Kidney (tissue), 14 donors: ENCODE data around the gene SLFN12L. TPM values are rescaled to one million over a fixed set of nuclear protein-coding genes. Genes with fewer than 3 reads are reported as not detected.
A peak's percentile ranks its signal among the peaks of the same experiment; 100 is the strongest.
"Not testable (repeated sequence)": the region's sequence is repeated elsewhere in the genome, so short reads cannot be mapped to it uniquely, and the experiment has no call there.

Experiments used
- DNase-seq, 5 donors: peaks; one replicate each; pipeline ENCODE4 v3.0.0-alpha.2; 2013 to 2020
- FAIRE-seq: peaks from 2 replicates; lab custom pipeline; 2012; peaks lifted over from hg19 to GRCh38; lab: Jason Lieb, UNC
- H3K27ac ChIP-seq, 2 donors: one replicate each; pipeline ENCODE4 v1.7.0; 2013; ENCODE audit warnings: low read depth in 2 of 2, low read length in 2 of 2, inconsistent platforms in 1 of 2
- H3K27me3 ChIP-seq: one replicate; pipeline ENCODE4 v1.7.1; 2013; ENCODE audit warnings: low read length, inconsistent platforms; ENCODE audit not compliant: control insufficient read depth, insufficient read depth
- H3K36me3 ChIP-seq, 3 donors: one replicate each; pipeline versions ENCODE4 v1.7.0 to v1.7.1; 2013; ENCODE audit warnings: low read length in 3 of 3, control low read depth in 1 of 3, inconsistent platforms in 1 of 3; ENCODE audit not compliant: insufficient read depth in 3 of 3, control insufficient read depth in 2 of 3
- H3K4me1 ChIP-seq, 3 donors: one replicate each; pipeline versions ENCODE4 v1.7.0 to v1.7.1; 2013; ENCODE audit warnings: low read length in 3 of 3, inconsistent platforms in 1 of 3, low read depth in 1 of 3; ENCODE audit not compliant: control insufficient read depth in 2 of 3, insufficient read depth in 2 of 3
- H3K4me3 ChIP-seq, 3 donors: one replicate each; pipeline versions ENCODE4 v1.7.0 to v1.8.1; 2013; ENCODE audit warnings: low read length in 3 of 3, control low read depth in 1 of 3, inconsistent platforms in 1 of 3
- H3K9ac ChIP-seq, 3 donors: one replicate each; pipeline versions ENCODE4 v1.7.0 to v1.7.1; 2013; ENCODE audit warnings: low read length in 3 of 3, control low read depth in 1 of 3, inconsistent platforms in 1 of 3
- H3K9me3 ChIP-seq, 3 donors: one replicate each; pipeline versions ENCODE4 v1.7.0 to v1.7.1; 2013; ENCODE audit warnings: low read length in 3 of 3, control low read depth in 1 of 3, inconsistent platforms in 1 of 3; ENCODE audit not compliant: control insufficient read depth in 2 of 3, insufficient read depth in 1 of 3
- intact Hi-C: fragments of 100-400 bp; cut with DNase I; formaldehyde crosslinking; loops from one replicate; pipeline ENCODE4 v1.11.1; 2022
- polyA plus RNA-seq: library from polyadenylated mRNA; stranded (reverse); fragments of 350-450 nt; fragmentation: Illumina TruSeq; extraction: RNeasy Lipid Tissue Mini Kit (QIAGEN cat#74804); gene quantifications from one replicate; pipeline ENCODE4 v1.2.3, GENCODE V29; 2014; ENCODE audit warnings: low read depth, low replicate concordance; ENCODE audit not compliant: insufficient read depth
- total RNA-seq: library from RNA; stranded (reverse); fragmentation: NEBNext Ultra II Directional; extraction: Animal tissue kit (Norgen Biotek cat#: 25700); gene quantifications from one replicate; pipeline ENCODE4 v1.2.1, GENCODE V29; 2021
- TF ChIP-seq, protein P1 (sequence below): IDR thresholded peaks from 3 replicates; pipeline ENCODE4 v1.5.1; 2012; ENCODE audit warnings: mild to moderate bottlenecking, moderate library complexity, borderline replicate concordance; ENCODE audit not compliant: insufficient read depth; ENCODE audit errors: extremely low read depth
- donor health status: control.
- donor health status: control.
- donor health status: control.
- donor health status: control.
- donor health status: control.
- donor health status: DM: yes; HTN: yes; CAD: no.
- donor health status: Normal renal cell carcinoma (clear cell type).

The SLFN12L gene
- total and polyA plus RNA-seq, 2 donors from 2014 or later, result 0.62 to 6.2 TPM

DNA sequence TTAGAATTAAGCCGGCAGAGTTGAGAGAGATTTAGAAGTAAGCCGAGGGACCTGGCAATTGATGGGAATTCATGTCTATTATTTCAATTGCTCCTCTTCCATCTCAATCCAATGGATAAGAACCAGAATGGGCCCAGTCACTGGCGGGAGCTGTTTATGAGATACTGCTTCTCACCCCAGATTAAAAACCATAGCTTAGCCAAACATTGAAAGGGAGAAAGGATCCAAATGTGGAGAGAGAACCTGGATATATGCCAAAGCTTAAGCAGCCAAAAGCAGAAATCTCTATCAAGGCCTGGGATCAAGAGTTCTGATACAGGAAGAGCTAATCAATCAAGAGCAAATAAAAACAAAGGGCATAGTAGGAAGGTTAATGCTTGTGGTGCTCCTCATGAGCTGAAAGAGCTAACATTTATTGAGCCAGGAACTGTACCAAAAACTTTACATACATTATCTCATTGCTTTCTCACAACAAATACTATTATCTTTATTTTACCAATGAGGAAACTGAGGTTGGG, 2.8 kb downstream of the SLFN12L start:
- H3K27me3 ChIP-seq, result no peaks in the 10 kb centered on the region
- H3K27ac ChIP-seq, result no peak overlapping the region
- H3K4me3 ChIP-seq, result no peak overlapping the region
- intact Hi-C loops, result loop anchor here (5.0 kb wide), 1 partner anchor 222 kb away; no protein-coding TSS in a partner anchor
- no peak for FAIRE-seq
- H3K36me3 ChIP-seq, result no peaks in the 10 kb centered on the region
- H3K9me3 ChIP-seq, result no peaks in the 10 kb centered on the region
- no peak for DNase-seq
- H3K9ac ChIP-seq, result no peak overlapping the region
- no peaks in the 10 kb centered on the region for H3K4me1 ChIP-seq
- TF ChIP-seq, protein P1, sequence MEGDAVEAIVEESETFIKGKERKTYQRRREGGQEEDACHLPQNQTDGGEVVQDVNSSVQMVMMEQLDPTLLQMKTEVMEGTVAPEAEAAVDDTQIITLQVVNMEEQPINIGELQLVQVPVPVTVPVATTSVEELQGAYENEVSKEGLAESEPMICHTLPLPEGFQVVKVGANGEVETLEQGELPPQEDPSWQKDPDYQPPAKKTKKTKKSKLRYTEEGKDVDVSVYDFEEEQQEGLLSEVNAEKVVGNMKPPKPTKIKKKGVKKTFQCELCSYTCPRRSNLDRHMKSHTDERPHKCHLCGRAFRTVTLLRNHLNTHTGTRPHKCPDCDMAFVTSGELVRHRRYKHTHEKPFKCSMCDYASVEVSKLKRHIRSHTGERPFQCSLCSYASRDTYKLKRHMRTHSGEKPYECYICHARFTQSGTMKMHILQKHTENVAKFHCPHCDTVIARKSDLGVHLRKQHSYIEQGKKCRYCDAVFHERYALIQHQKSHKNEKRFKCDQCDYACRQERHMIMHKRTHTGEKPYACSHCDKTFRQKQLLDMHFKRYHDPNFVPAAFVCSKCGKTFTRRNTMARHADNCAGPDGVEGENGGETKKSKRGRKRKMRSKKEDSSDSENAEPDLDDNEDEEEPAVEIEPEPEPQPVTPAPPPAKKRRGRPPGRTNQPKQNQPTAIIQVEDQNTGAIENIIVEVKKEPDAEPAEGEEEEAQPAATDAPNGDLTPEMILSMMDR, result no peak

DNA sequence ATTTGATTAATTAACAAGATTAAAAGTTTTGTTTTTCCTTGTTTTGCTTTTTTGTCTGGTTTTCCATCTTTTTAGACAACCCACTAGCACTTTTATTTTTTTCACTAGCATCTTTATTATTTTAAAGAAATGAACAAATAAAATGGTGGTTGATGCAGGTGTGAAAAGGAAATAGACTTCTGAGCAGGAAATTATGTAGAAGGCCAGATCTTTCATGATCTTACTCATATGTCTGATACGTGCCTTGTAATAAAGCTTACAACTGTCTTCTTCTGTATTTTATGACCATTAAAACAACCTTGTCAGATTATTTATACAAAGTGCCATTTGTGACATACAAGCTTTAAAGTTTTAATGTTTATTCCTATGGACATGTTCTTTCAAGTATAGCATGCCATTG, 6.3 kb downstream of the SLFN12L start:
- H3K4me1 ChIP-seq, result no peaks in the 10 kb centered on the region
- H3K27me3 ChIP-seq, result no peaks in the 10 kb centered on the region
- H3K9ac ChIP-seq, result no peak overlapping the region
- intact Hi-C loops, result no loop called here
- no peak overlapping the region for H3K27ac ChIP-seq
- DNase-seq (no peak), FAIRE-seq (peak; percentile 63)
- TF ChIP-seq, protein P1, result no peak
- no peaks in the 10 kb centered on the region for H3K9me3 ChIP-seq
- no peaks in the 10 kb centered on the region for H3K36me3 ChIP-seq
- H3K4me3 ChIP-seq, result no peak overlapping the region

DNA sequence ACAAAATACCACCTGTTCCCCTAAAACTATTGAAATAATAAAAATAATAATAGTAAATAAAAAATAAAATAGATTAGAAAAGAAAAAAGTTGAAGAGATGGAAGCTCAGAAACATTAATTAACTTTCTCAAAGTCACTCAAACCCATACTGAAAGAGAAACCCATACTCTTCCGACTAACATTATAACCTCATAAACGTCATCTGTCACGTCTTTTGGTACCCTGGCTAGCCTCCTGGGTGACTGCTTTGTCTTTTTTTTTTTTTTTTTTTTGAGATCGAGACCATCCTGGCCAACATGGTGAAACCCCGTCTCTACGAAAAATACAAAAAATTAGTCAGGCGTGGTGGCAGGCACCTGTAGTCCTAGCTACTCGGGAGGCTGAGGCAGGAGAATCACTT, 7.6 kb downstream of the SLFN12L start:
- intact Hi-C loops, result no loop called here
- Histone ChIP-seq H3K27me3 (no peaks in the 10 kb centered on the region), H3K4me1 (no peaks in the 10 kb centered on the region), H3K4me3 (no peak overlapping the region), H3K9ac (no peak overlapping the region), H3K9me3 (no peaks in the 10 kb centered on the region), H3K27ac (no peak overlapping the region), H3K36me3 (no peaks in the 10 kb centered on the region)
- DNase-seq (no peak), FAIRE-seq (no peak)
- TF ChIP-seq, protein P1, result no peak

- intact Hi-C loops, result not testable (repeated sequence)
Measured at GRCh38 chr17:35529326-35529725, 8.2 kb downstream of the SLFN12L start.

More at GRCh38 chr17:35529326-35529725, 8.2 kb downstream of the SLFN12L start:
- not testable (repeated sequence) for H3K36me3 ChIP-seq, H3K9ac ChIP-seq, H3K4me3 ChIP-seq, H3K27me3 ChIP-seq, H3K4me1 ChIP-seq, H3K9me3 ChIP-seq, DNase-seq, H3K27ac ChIP-seq, FAIRE-seq
